HEK293T (cell line): Measurements from ENCODE around the gene AGAP2.

Experiments used
- CTCF ChIA-PET: fragments of 350-600 bp; formaldehyde crosslinking; extraction: SDS; loops from one replicate; lab custom pipeline; 2021; ENCODE audit warnings: antibody characterized with exemption, inconsistent platforms; lab: Yijun Ruan, JAX
- POLR2A ChIA-PET: fragments of 350-600 bp; formaldehyde crosslinking; extraction: SDS; loops from one replicate; lab custom pipeline; 2020; ENCODE audit warnings: antibody characterized with exemption, inconsistent platforms; lab: Yijun Ruan, JAX
- DNase-seq: peaks from one replicate; pipeline ENCODE4 v3.0.0; 2012; ENCODE audit warnings: mixed read lengths; ENCODE audit errors: extremely low spot score
- ARNT ChIP-seq: fragments of 450-650 bp; IDR thresholded peaks from 2 replicates; pipeline ENCODE4 v1.6.1; 2017; ENCODE audit warnings: mild to moderate bottlenecking
- BHLHE40 ChIP-seq: fragments of 450-650 bp; IDR thresholded peaks from 2 replicates; pipeline ENCODE4 v1.6.1; 2016; ENCODE audit warnings: mild to moderate bottlenecking, moderate library complexity, borderline replicate concordance
- CTBP1 ChIP-seq: fragments of 450-650 bp; IDR thresholded peaks from 2 replicates; pipeline ENCODE4 v1.6.1; 2016; ENCODE audit warnings: borderline replicate concordance
- ELF4 ChIP-seq: fragments of 450-650 bp; IDR thresholded peaks from 2 replicates; pipeline ENCODE4 v1.6.1; 2017; ENCODE audit warnings: antibody characterized with exemption
- FOXA1 ChIP-seq: fragments of 450-650 bp; IDR thresholded peaks from 2 replicates; pipeline ENCODE4 v1.6.1; 2016; ENCODE audit warnings: mild to moderate bottlenecking
- FOXK2 ChIP-seq: fragments of 450-650 bp; IDR thresholded peaks from 2 replicates; pipeline ENCODE4 v1.6.1; 2016; ENCODE audit warnings: mild to moderate bottlenecking
- FOXM1 ChIP-seq: fragments of 450-650 bp; IDR thresholded peaks from 2 replicates; pipeline ENCODE4 v1.6.1; 2017; ENCODE audit warnings: mild to moderate bottlenecking, borderline replicate concordance
- HDGF ChIP-seq: fragments of 450-650 bp; IDR thresholded peaks from 2 replicates; pipeline ENCODE4 v1.6.1; 2017; ENCODE audit warnings: antibody characterized with exemption, borderline replicate concordance
- L3MBTL2 ChIP-seq: fragments of 450-650 bp; conservative IDR thresholded peaks from 2 replicates; pipeline ENCODE4 v1.6.1; 2016; ENCODE audit warnings: mild to moderate bottlenecking
- LEF1 ChIP-seq: fragments of 450-650 bp; IDR thresholded peaks from 2 replicates; pipeline ENCODE4 v1.6.1; 2017; ENCODE audit warnings: mild to moderate bottlenecking, borderline replicate concordance
- NFRKB ChIP-seq: fragments of 450-650 bp; IDR thresholded peaks from 2 replicates; pipeline ENCODE4 v1.6.1; 2016; ENCODE audit warnings: mild to moderate bottlenecking, moderate library complexity
- PKNOX1 ChIP-seq: fragments of 450-650 bp; IDR thresholded peaks from 2 replicates; pipeline ENCODE4 v1.6.1; 2016
- SP1 ChIP-seq: fragments of 450-650 bp; IDR thresholded peaks from 2 replicates; pipeline ENCODE4 v1.6.1; 2017
- SUZ12 ChIP-seq: fragments of 450-650 bp; IDR thresholded peaks from 2 replicates; pipeline ENCODE4 v1.6.1; 2016; ENCODE audit warnings: mild to moderate bottlenecking
- TARDBP ChIP-seq: fragments of 450-650 bp; IDR thresholded peaks from 2 replicates; pipeline ENCODE4 v1.6.1; 2016
- ZNF384 ChIP-seq: fragments of 450-650 bp; IDR thresholded peaks from 2 replicates; pipeline ENCODE4 v1.6.1; 2016

The AGAP2 gene

GRCh38 chr12:57765698-57766463, 27.3 kb upstream of the AGAP2 start:
- no peak for TF ChIP-seq ARNT
- TF ChIP-seq NFRKB = no peak
- no peak for TF ChIP-seq L3MBTL2
- no peak for TF ChIP-seq HDGF
- no peak for TF ChIP-seq CTBP1
- TF ChIP-seq TARDBP = no peak
- no peak for TF ChIP-seq BHLHE40
- TF ChIP-seq SUZ12 = no peak
- no peak for TF ChIP-seq FOXA1
- TF ChIP-seq FOXM1 = no peak
- no peak for TF ChIP-seq FOXK2
- TF ChIP-seq SP1 = no peak
- no peak for TF ChIP-seq ELF4
- TF ChIP-seq PKNOX1 = no peak
- TF ChIP-seq LEF1 = no peak
- TF ChIP-seq ZNF384 = no peak
- DNase-seq = no peak
- ChIA-PET CTCF (interaction anchor here (2.7 kb wide), 1 partner anchor 9 kb away, joined by 17 read pairs; no protein-coding TSS in a partner anchor), POLR2A (interaction anchor here (0.6 to 2.7 kb wide), 5 partner anchors 9 to 593 kb away, joined by 4 to 8 read pairs (median 4); partner anchors contain the start of genes CDK4 and TSPAN31)

- CTCF ChIA-PET = no interaction called here
- TF ChIP-seq SUZ12 (no peak), SP1 (no peak), TARDBP (no peak), ELF4 (no peak), PKNOX1 (no peak), FOXK2 (no peak), BHLHE40 (no peak), ZNF384 (no peak), FOXA1 (no peak), LEF1 (no peak), HDGF (no peak), NFRKB (no peak), L3MBTL2 (no peak)
- POLR2A ChIA-PET = interaction anchor here (1.1 to 2.7 kb wide), 4 partner anchors 9 to 20 kb away, joined by 4 to 8 read pairs (median 6); partner anchors contain the start of genes CDK4 and TSPAN31
- DNase-seq = no peak
Observed at GRCh38 chr12:57765003-57765697, 26.6 kb upstream of the AGAP2 start.

- DNase-seq = no peak
- POLR2A ChIA-PET = no interaction called here
- CTCF ChIA-PET = no interaction called here
- TF ChIP-seq SUZ12 = no peak
Observed at GRCh38 chr12:57764662-57765002, 26.1 kb upstream of the AGAP2 start.

GRCh38 chr12:57763881-57764661, 25.5 kb upstream of the AGAP2 start:
- DNase-seq = no peak
- ChIA-PET CTCF (no interaction called here), POLR2A (interaction anchor here (1.4 kb wide), 1 partner anchor 8 kb away, joined by 6 read pairs; the partner anchor contains the start of genes EEF1AKMT3 and METTL1)
- no peak for TF ChIP-seq LEF1
- no peak for TF ChIP-seq FOXA1
- TF ChIP-seq CTBP1 = no peak
- TF ChIP-seq ELF4 = no peak
- TF ChIP-seq BHLHE40 = no peak
- TF ChIP-seq FOXK2 = no peak
- TF ChIP-seq SP1 = no peak
- no peak for TF ChIP-seq L3MBTL2
- TF ChIP-seq NFRKB = no peak
- TF ChIP-seq PKNOX1 = no peak
- TF ChIP-seq TARDBP = no peak

- no peak for DNase-seq
- ChIA-PET POLR2A (interaction anchor here (1.4 kb wide), 1 partner anchor 10 kb away, joined by 6 read pairs; the partner anchor contains the start of genes EEF1AKMT3 and METTL1), CTCF (no interaction called here)
- TF ChIP-seq LEF1 = no peak
- no peak for TF ChIP-seq TARDBP
- no peak for TF ChIP-seq FOXK2
- no peak for TF ChIP-seq ZNF384
- no peak for TF ChIP-seq FOXA1
- TF ChIP-seq ARNT = no peak
- TF ChIP-seq L3MBTL2 = no peak
- TF ChIP-seq SUZ12 = no peak
- TF ChIP-seq BHLHE40 = no peak
- TF ChIP-seq HDGF = no peak
- no peak for TF ChIP-seq CTBP1
Observed at GRCh38 chr12:57762463-57762862, 23.9 kb upstream of the AGAP2 start.
